Measurements from ENCODE around the gene PTF1A.

GRCh38 chr10:23230582-23230981 lies 38.5 kb downstream of the PTF1A start:
- TF ChIP-seq ZNF48 (tag by site-specific recombination; IDR thresholded peaks at IDR 0.05) (no peak), ZNF2 (tag by site-specific recombination; IDR thresholded peaks at IDR 0.05) (no peak), ZNF548 (tag by site-specific recombination; IDR thresholded peaks at IDR 0.05) (no peak), ZNF223 (tag by site-specific recombination; IDR thresholded peaks at IDR 0.05) (no peak), ZBTB21 (tag by site-specific recombination; IDR thresholded peaks at IDR 0.05) (no peak), CTCF (tag by site-specific recombination; IDR thresholded peaks at IDR 0.05) (no peak), ZNF626 (tag by site-specific recombination; IDR thresholded peaks at IDR 0.05) (no peak), SP7 (tag by site-specific recombination; IDR thresholded peaks at IDR 0.05) (no peak)

All from HEK293 (cell line).